IPS DF 19.7 (cell line): Measurements from ENCODE around the gene MARCHF9.
"Not testable (repeated sequence)": the region's sequence is repeated elsewhere in the genome, so short reads cannot be mapped to it uniquely, and the experiment has no call there.

ENCODE experiments used
- DNase-seq: peaks from one replicate; pipeline ENCODE4 v3.0.0-alpha.2; 2013; ENCODE audit warnings: low read depth, low spot score

Gene MARCHF9

DNA sequence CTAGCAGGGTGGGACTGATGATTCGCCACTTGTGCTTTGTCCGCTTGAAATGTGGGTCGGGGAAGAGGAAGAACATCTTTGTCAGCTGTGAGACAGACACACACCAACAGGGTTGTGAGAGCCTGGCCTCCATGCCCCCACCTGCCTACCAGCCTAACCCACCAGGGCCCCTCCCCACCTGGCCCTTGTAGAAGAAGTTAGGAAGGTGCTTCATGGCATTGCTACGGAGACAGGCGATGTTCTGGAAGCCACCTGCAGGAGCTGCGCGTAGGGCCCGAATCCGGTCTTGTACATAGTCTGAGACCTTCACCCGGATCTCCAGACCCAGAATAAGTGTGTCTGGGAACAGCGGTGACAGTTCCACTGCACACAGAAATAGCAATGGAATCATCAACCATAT lies 14.7 kb downstream of the MARCHF9 start:
- DNase-seq = no peak

GRCh38 chr12:57770734-57771133 lies 15.8 kb downstream of the MARCHF9 start:
- DNase-seq = no peak

GRCh38 chr12:57771236-57771872 lies 16.5 kb downstream of the MARCHF9 start:
- DNase-seq = peak; percentile 71

- DNase-seq = peak; percentile 94
Observed at GRCh38 chr12:57771873-57772428, 17.0 kb downstream of the MARCHF9 start, which contains the start of gene METTL1. Gene METTL1 (minus strand): TSS chr12:57772105. CDS start chr12:57772083, 22 bp downstream.

- DNase-seq = no peak
Observed at GRCh38 chr12:57772429-57773322, 17.8 kb downstream of the MARCHF9 start, which contains the start of gene EEF1AKMT3. Gene EEF1AKMT3 (plus strand): TSS chr12:57772614. CDS start chr12:57772725, 111 bp downstream.

GRCh38 chr12:57774634-57775033 lies 19.7 kb downstream of the MARCHF9 start:
- not testable (repeated sequence) for DNase-seq

DNA sequence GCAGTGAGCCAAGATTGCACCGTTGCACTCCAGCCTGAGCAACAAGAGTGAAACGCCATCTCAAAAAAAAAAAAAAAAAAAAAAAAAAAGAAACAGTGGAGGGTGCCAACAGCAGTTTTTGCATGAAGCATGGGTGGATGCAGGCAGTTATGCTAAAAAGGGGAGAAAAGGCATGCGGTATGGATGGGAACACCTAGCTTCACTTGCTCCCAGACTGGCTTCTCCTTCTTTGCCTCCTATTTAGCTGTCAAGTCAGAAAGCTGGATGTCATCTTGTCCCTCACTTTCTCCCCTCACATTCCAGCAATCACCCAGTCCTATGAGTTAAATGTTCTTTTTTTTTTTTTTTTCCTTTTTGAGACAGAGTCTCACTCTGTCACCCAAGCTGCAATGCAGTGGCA lies 20.1 kb downstream of the MARCHF9 start:
- no peak for DNase-seq

DNA sequence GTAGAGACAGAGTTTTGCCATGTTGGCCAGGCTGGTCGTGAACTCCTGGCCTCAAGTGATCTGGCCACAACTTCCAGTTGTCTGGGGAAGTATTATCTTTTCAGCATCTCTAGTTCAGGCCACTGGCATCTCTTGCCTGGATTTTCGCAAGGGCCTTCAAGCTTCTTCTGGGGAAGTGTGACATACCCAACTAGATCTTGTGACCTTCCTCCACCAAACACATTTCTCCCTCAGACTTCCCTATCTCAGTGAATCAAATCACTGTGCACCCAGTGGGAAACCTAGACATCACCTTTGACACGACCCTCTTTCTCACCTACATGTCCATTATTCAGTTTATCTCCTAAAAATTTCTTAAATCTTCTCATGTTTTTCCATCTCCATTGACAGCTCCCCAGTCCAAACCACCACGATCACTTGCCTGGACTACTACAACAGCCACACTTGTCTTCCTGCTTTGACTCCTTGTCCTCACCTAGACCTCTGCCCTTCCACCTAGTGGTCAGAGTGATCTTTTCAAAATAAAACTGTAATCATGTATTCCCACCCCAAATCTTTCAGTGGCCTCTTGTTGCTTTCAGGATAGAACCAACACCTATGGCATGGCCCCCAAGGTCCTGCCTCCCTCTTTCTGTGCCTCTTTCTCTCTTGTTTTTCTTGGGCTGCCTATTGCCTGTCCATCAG lies 20.8 kb downstream of the MARCHF9 start:
- DNase-seq = no peak

DNA sequence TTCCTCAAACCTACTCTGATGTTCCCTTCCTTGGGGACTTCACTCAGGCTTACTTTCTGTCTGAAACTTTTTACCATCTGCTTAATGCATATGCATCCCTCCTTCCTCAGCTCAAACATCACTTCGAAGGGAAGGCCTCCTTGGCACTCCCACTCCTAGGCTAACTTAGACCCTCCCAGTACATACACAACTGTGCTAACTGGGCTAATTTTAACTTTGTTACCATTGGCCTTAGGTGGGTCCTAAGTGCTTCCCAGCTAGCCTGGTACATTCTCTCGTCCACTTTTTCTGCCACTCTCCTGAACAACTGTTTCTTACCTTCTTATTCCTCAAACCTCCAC lies 21.3 kb downstream of the MARCHF9 start:
- DNase-seq = no peak

DNA sequence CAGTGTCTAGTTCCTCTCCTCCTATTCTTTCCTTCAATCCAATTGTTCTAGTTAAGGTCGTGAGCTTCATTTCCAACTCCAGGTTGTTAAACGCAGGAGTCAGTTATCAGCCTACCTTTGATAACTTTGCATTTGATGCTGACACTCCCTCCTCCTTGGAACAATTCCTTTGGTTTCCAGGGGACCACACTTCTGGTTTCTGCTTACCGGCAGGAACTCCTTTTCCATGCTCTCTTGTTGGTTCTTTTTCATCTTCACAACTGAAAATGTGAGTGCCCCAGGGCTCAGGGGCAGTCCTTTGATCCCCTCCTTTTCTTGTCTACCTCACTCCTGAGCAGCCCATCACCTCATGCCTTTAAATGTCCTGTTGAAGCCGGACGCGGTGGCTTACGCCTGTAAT lies 22.5 kb downstream of the MARCHF9 start:
- no peak for DNase-seq

DNA sequence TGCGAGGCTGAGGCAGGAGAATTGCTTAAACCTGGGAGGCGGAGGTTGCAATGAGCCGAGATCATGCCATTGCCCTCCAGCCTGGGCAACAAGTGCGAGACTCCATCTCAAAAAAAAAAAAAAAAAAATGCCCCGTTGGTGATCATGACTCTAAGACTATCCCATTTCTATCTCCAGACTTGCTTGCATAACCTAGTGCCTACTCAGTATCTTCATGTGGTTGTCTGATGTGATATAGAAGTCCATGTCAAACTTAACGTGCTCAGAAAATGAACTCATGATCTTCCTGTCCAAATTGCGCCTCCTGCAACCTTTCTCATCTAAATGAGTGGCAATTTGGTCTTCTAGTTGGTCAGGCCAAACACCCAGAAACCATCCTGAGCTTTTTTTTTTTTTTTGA lies 23.0 kb downstream of the MARCHF9 start:
- DNase-seq = no peak

GRCh38 chr12:57779736-57780135 lies 24.8 kb downstream of the MARCHF9 start:
- DNase-seq = no peak

- DNase-seq = no peak
Observed at GRCh38 chr12:57780284-57780897, 25.5 kb downstream of the MARCHF9 start.

DNA sequence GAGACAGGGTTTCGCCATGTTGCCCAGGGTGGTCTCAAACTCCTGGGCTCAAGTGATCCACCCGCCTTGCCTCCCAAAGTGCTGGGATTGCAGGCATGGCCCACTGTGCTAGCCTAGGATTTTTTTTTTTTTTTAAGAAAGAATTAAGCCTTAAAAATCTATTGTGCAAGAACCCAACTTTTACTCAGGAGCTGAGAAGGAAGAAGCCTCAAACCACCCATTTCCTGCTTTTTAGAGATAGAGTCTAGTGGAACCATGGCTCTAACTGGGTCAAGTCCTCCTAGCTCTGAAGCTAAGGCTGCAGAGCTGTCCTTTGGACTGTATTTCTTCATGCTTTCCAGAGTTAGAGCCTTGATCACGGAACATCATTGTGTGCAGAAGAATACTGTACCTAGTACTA lies 26.3 kb downstream of the MARCHF9 start:
- no peak for DNase-seq

DNA sequence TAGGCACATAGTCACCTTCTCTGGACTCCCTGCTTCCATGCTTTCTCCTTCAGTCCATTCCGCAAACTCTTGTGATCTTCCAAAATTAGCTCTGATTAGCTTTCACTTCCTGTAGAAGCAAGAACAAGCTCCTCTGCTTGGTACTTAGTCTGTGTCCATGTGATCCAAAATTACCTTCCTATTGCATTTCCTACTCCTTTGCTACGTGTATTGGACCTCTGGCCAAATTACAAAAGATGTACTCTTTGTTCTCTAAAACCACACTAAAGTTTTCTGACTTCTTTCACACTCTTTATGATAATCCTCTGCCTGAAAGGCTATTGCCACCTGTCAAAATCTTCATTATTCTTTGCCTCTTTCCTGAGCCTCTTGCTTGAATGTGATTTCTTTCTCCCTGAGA lies 26.9 kb downstream of the MARCHF9 start:
- DNase-seq = no peak

GRCh38 chr12:57782243-57782607 lies 27.3 kb downstream of the MARCHF9 start:
- DNase-seq = no peak

GRCh38 chr12:57782608-57783465 lies 27.9 kb downstream of the MARCHF9 start, which contains the start of gene TSFM:
Gene TSFM (plus strand): TSS chr12:57782787. CDS start chr12:57782802, 15 bp downstream.
- peak; percentile 82 for DNase-seq

- no peak for DNase-seq
Observed at GRCh38 chr12:57783466-57783801, 28.5 kb downstream of the MARCHF9 start.

DNA sequence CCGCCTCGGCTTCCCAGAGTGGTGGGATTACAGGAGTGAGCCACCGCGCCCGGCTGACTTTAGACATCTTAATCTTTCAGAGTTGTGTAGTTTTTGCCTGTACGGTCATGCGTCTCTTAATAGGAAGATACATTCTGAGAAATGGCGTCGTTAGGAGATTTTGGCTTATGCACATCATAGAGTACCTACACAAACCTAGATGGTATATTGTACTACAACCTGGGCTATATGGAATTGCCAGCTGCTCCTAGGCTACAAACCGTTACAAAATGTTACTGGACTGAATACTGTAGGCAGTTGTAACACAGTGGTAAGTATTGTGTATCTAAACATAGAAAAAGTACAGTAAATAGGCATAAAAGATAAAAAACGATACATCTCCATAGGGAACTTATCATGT lies 29.0 kb downstream of the MARCHF9 start:
- no peak for DNase-seq

DNA sequence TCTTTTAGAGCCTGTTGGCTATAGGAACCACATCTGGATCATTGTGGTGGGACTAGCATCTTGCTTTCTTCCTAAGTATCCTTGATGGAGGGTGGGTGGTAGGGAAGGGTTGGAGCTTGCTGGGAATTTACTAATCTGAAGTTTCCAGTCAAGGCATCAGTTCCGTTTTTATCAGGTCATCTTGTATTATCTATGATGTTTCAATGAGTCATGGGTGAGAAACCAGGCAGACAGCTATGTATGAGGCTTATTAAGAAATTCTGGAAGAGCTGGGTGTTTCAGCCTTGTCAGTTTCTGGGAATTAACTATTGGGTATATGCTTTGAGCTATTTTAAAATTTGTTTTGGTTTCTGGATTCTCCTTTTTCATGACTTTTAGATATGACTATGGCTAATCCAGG lies 39.0 kb downstream of the MARCHF9 start:
- no peak for DNase-seq

GRCh38 chr12:57795354-57795753 lies 40.5 kb downstream of the MARCHF9 start:
- no peak for DNase-seq
